Neural cell (in vitro differentiated cells): ENCODE results near the gene DGCR6L. TPM values are rescaled to one million over a fixed set of nuclear protein-coding genes. Genes with fewer than 3 reads are reported as not detected.
"Not testable (repeated sequence)": the region's sequence is repeated elsewhere in the genome, so short reads cannot be mapped to it uniquely, and the experiment has no call there.

Experiments
- H2AFZ ChIP-seq: fragments of 200-600, 300-800 bp; sonication (generic), shearing (Covaris generic); 2 replicates; pipeline ENCODE4 v1.6.0; 2014; ENCODE audit warnings: low read depth, mild to moderate bottlenecking, antibody characterized with exemption, low read length, moderate library complexity
- H3F3A ChIP-seq: fragments of 200-600 bp; shearing (Covaris generic); 2 replicates; pipeline ENCODE4 v1.6.1; 2016; ENCODE audit warnings: mild to moderate bottlenecking, moderate library complexity, mixed read lengths, antibody characterized with exemption, low read length; ENCODE audit not compliant: insufficient read depth, poor library complexity, severe bottlenecking
- H3K27ac ChIP-seq: fragments of 200-600, 300-800 bp; sonication (generic), shearing (Covaris generic); 2 replicates; pipeline ENCODE4 v1.5.1; 2014; ENCODE audit warnings: mild to moderate bottlenecking, low read length, moderate library complexity
- H3K27me3 ChIP-seq: fragments of 300-800, 200-600 bp; sonication (generic), shearing (Covaris generic); 2 replicates; pipeline ENCODE4 v1.6.0; 2014; ENCODE audit warnings: mild to moderate bottlenecking, low read depth, low read length, moderate library complexity; ENCODE audit not compliant: insufficient read depth
- H3K36me3 ChIP-seq: fragments of 300-800, 200-600 bp; sonication (generic), shearing (Covaris generic); 2 replicates; pipeline ENCODE4 v1.5.1; 2014; ENCODE audit warnings: mild to moderate bottlenecking, antibody characterized with exemption, low read length, moderate library complexity; ENCODE audit not compliant: insufficient read depth
- H3K4me2 ChIP-seq: fragments of 300-800, 200-600 bp; sonication (generic), shearing (Covaris generic); 2 replicates; pipeline ENCODE4 v1.6.0; 2014; ENCODE audit warnings: mild to moderate bottlenecking, low read length
- H3K4me3 ChIP-seq: fragments of 300-800, 200-600 bp; sonication (generic), shearing (Covaris generic); 2 replicates; pipeline ENCODE4 v1.5.1; 2014; ENCODE audit warnings: mild to moderate bottlenecking, low read length, moderate library complexity
- H3K79me2 ChIP-seq: fragments of 200-600 bp; shearing (Covaris generic); replicated peaks from 2 replicates; pipeline ENCODE4 v1.6.0; 2014; ENCODE audit warnings: mild to moderate bottlenecking, low read length, moderate library complexity; ENCODE audit not compliant: insufficient read depth
- H3K9ac ChIP-seq: fragments of 300-800, 200-600 bp; sonication (generic), shearing (Covaris generic); 2 replicates; pipeline ENCODE4 v1.6.1; 2016; ENCODE audit warnings: mild to moderate bottlenecking, low read length, mixed read lengths
- H3K9me2 ChIP-seq: fragments of 200-600 bp; shearing (Covaris generic); 2 replicates; pipeline ENCODE4 v1.6.1; 2016; ENCODE audit warnings: mild to moderate bottlenecking, low read length, mixed read lengths; ENCODE audit not compliant: insufficient read depth
- H3K9me3 ChIP-seq: fragments of 200-600, 300-800 bp; sonication (generic), shearing (Covaris generic); 2 replicates; pipeline ENCODE4 v1.6.1; 2016; ENCODE audit warnings: mild to moderate bottlenecking, mixed run types, low read length, moderate library complexity, mixed read lengths
- H4K20me1 ChIP-seq: fragments of 200-600 bp; shearing (Covaris generic); 2 replicates; pipeline ENCODE4 v1.6.1; 2016; ENCODE audit warnings: mild to moderate bottlenecking, mixed run types; ENCODE audit not compliant: insufficient read depth
- EP300 ChIP-seq: fragments of 450-650 bp; conservative IDR thresholded peaks from 2 replicates; pipeline ENCODE4 v1.6.1; 2014; ENCODE audit warnings: antibody characterized with exemption, mild to moderate bottlenecking, moderate library complexity; ENCODE audit not compliant: poor library complexity, severe bottlenecking
- EZH2 ChIP-seq: fragments of 200-600, 300-800 bp; shearing (Covaris generic), sonication (generic); IDR thresholded peaks from 2 replicates; pipeline ENCODE4 v1.6.1; 2014; ENCODE audit warnings: antibody characterized with exemption, low read length, borderline replicate concordance, mild to moderate bottlenecking; ENCODE audit not compliant: insufficient read depth, poor library complexity, severe bottlenecking
- MXI1 ChIP-seq: fragments of 450-650 bp; conservative IDR thresholded peaks from 2 replicates; pipeline ENCODE4 v1.6.1; 2014; ENCODE audit warnings: antibody characterized with exemption, mild to moderate bottlenecking; ENCODE audit not compliant: poor library complexity, severe bottlenecking
- POLR2AphosphoS5 ChIP-seq: IDR thresholded peaks from 2 replicates; pipeline ENCODE4 v1.6.1; 2012
- RAD21 ChIP-seq: fragments of 450-650 bp; conservative IDR thresholded peaks from 2 replicates; pipeline ENCODE4 v1.6.1; 2014; ENCODE audit warnings: antibody characterized with exemption, mild to moderate bottlenecking, moderate library complexity
- SMC3 ChIP-seq: fragments of 450-650 bp; conservative IDR thresholded peaks from 2 replicates; pipeline ENCODE4 v1.6.1; 2014; ENCODE audit warnings: antibody characterized with exemption, mild to moderate bottlenecking, moderate library complexity; ENCODE audit not compliant: poor library complexity
- TAF1 ChIP-seq: IDR thresholded peaks from 2 replicates; pipeline ENCODE4 v1.6.1; 2012; ENCODE audit warnings: low read depth
- polyA plus RNA-seq: library from polyadenylated mRNA; depleted of rRNA; stranded (reverse); fragments of >200 nt; gene quantifications from 2 replicates; pipeline ENCODE4 v1.2.3, GENCODE V29; 2014
- TF ChIP-seq, protein P1 (sequence below): fragments of 450-650 bp; IDR thresholded peaks from 2 replicates; pipeline ENCODE4 v1.5.1; 2014; ENCODE audit warnings: antibody characterized with exemption, mild to moderate bottlenecking, moderate library complexity; ENCODE audit not compliant: poor library complexity, severe bottlenecking
- TF ChIP-seq, protein P2 (sequence below): IDR thresholded peaks from 2 replicates; pipeline ENCODE4 v1.6.1; 2012; ENCODE audit warnings: borderline replicate concordance

Gene DGCR6L
- polyA plus RNA-seq, 1 donor from 2014 or later: 125 TPM

DNA sequence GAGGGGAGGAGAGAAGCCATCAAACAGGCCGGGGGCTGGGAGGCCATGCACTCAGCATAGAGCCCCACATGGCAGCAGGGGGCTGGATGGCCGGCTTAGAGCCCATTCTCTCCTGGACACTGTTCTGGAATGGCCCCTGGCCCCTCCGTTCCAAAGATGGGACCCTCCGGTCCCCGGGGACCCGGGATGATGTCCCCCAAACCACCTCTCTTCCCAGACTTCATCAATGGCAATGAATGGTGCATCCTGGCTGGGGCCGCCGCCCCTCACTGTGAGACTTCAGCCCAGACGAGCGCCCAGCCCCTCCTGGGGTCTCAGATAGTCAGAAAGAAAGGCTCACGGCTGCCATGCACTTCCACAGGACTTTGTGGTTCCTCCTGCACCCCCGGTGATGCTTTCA lies 38.0 kb downstream of the DGCR6L start:
- no peaks in the 10 kb centered on the region for H3K36me3 ChIP-seq
- no peak overlapping the region for H3K4me3 ChIP-seq
- no peak overlapping the region for H2AFZ ChIP-seq
- no peaks in the 10 kb centered on the region for H3K79me2 ChIP-seq
- no peak overlapping the region for H3K9ac ChIP-seq
- no peaks in the 10 kb centered on the region for H3F3A ChIP-seq
- TF ChIP-seq, protein P1, sequence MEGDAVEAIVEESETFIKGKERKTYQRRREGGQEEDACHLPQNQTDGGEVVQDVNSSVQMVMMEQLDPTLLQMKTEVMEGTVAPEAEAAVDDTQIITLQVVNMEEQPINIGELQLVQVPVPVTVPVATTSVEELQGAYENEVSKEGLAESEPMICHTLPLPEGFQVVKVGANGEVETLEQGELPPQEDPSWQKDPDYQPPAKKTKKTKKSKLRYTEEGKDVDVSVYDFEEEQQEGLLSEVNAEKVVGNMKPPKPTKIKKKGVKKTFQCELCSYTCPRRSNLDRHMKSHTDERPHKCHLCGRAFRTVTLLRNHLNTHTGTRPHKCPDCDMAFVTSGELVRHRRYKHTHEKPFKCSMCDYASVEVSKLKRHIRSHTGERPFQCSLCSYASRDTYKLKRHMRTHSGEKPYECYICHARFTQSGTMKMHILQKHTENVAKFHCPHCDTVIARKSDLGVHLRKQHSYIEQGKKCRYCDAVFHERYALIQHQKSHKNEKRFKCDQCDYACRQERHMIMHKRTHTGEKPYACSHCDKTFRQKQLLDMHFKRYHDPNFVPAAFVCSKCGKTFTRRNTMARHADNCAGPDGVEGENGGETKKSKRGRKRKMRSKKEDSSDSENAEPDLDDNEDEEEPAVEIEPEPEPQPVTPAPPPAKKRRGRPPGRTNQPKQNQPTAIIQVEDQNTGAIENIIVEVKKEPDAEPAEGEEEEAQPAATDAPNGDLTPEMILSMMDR: no peak
- TF ChIP-seq RAD21: no peak
- TF ChIP-seq EZH2: no peak
- no peak for TF ChIP-seq TAF1
- no peak for TF ChIP-seq POLR2AphosphoS5
- TF ChIP-seq SMC3: no peak
- TF ChIP-seq EP300: no peak
- TF ChIP-seq MXI1: no peak
- TF ChIP-seq, protein P2, sequence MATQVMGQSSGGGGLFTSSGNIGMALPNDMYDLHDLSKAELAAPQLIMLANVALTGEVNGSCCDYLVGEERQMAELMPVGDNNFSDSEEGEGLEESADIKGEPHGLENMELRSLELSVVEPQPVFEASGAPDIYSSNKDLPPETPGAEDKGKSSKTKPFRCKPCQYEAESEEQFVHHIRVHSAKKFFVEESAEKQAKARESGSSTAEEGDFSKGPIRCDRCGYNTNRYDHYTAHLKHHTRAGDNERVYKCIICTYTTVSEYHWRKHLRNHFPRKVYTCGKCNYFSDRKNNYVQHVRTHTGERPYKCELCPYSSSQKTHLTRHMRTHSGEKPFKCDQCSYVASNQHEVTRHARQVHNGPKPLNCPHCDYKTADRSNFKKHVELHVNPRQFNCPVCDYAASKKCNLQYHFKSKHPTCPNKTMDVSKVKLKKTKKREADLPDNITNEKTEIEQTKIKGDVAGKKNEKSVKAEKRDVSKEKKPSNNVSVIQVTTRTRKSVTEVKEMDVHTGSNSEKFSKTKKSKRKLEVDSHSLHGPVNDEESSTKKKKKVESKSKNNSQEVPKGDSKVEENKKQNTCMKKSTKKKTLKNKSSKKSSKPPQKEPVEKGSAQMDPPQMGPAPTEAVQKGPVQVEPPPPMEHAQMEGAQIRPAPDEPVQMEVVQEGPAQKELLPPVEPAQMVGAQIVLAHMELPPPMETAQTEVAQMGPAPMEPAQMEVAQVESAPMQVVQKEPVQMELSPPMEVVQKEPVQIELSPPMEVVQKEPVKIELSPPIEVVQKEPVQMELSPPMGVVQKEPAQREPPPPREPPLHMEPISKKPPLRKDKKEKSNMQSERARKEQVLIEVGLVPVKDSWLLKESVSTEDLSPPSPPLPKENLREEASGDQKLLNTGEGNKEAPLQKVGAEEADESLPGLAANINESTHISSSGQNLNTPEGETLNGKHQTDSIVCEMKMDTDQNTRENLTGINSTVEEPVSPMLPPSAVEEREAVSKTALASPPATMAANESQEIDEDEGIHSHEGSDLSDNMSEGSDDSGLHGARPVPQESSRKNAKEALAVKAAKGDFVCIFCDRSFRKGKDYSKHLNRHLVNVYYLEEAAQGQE: no peak
- H4K20me1 ChIP-seq: no peaks in the 10 kb centered on the region
- H3K27me3 ChIP-seq: no peaks in the 10 kb centered on the region
- no peak overlapping the region for H3K4me2 ChIP-seq
- H3K9me3 ChIP-seq: no peaks in the 10 kb centered on the region
- no peaks in the 10 kb centered on the region for H3K9me2 ChIP-seq
- no peak overlapping the region for H3K27ac ChIP-seq

GRCh38 chr22:20281473-20281872 lies 38.4 kb downstream of the DGCR6L start:
- H4K20me1 ChIP-seq, H3K79me2 ChIP-seq, H3K9me2 ChIP-seq, H3K4me3 ChIP-seq, H2AFZ ChIP-seq, H3F3A ChIP-seq, H3K9ac ChIP-seq, H3K27ac ChIP-seq, H3K27me3 ChIP-seq, H3K36me3 ChIP-seq, H3K9me3 ChIP-seq, H3K4me2 ChIP-seq: not testable (repeated sequence)

- no peak overlapping the region for H2AFZ ChIP-seq
- H3K4me2 ChIP-seq: no peak overlapping the region
- H3K9me3 ChIP-seq: no peaks in the 10 kb centered on the region
- H3K79me2 ChIP-seq: no peaks in the 10 kb centered on the region
- H3F3A ChIP-seq: no peaks in the 10 kb centered on the region
- H3K4me3 ChIP-seq: no peak overlapping the region
- H3K27ac ChIP-seq: no peak overlapping the region
- no peaks in the 10 kb centered on the region for H3K9me2 ChIP-seq
- no peak overlapping the region for H3K9ac ChIP-seq
- no peaks in the 10 kb centered on the region for H3K36me3 ChIP-seq
- H4K20me1 ChIP-seq: no peaks in the 10 kb centered on the region
- TF ChIP-seq POLR2AphosphoS5: no peak
- no peak for TF ChIP-seq MXI1
- no peak for TF ChIP-seq EP300
- no peak for TF ChIP-seq RAD21
- no peak for TF ChIP-seq TAF1
- no peak for TF ChIP-seq EZH2
- TF ChIP-seq, protein P2: no peak
- TF ChIP-seq SMC3: no peak
- TF ChIP-seq, protein P1: no peak
- H3K27me3 ChIP-seq: no peaks in the 10 kb centered on the region
Measured at GRCh38 chr22:20280866-20281265, 39.0 kb downstream of the DGCR6L start.
